IPS-11a (cell line): Measurements from ENCODE around the gene SLC19A2.
"Not testable (repeated sequence)": the region's sequence is repeated elsewhere in the genome, so short reads cannot be mapped to it uniquely, and the experiment has no call there.

Experiments
- H3K4me3 ChIP-seq: one replicate; pipeline ENCODE4 v1.5.1; 2013; ENCODE audit warnings: low read depth, low read length, control low read depth

Gene SLC19A2

GRCh38 chr1:169485431-169486280 lies at the start of gene SLC19A2:
SLC19A2 (minus strand) TSS chr1:169485944; CDS start chr1:169485766, 178 bp downstream.
- peak within 1 kb of the TSS; percentile 70 for H3K4me3 ChIP-seq

- H3K4me3 ChIP-seq = no peak overlapping the region
These were observed 48.9 kb upstream of the SLC19A2 start for GRCh38 chr1:169534653-169535052.

GRCh38 chr1:169533528-169534190 lies 47.9 kb upstream of the SLC19A2 start:
- not testable (repeated sequence) for H3K4me3 ChIP-seq

GRCh38 chr1:169530448-169530847 lies 44.7 kb upstream of the SLC19A2 start:
- no peak overlapping the region for H3K4me3 ChIP-seq

GRCh38 chr1:169529068-169529642 lies 43.4 kb upstream of the SLC19A2 start:
- no peak overlapping the region for H3K4me3 ChIP-seq

GRCh38 chr1:169528215-169529067 lies 42.7 kb upstream of the SLC19A2 start:
- H3K4me3 ChIP-seq = no peak overlapping the region

GRCh38 chr1:169527451-169528214 lies 41.9 kb upstream of the SLC19A2 start:
- H3K4me3 ChIP-seq = no peak overlapping the region

- H3K4me3 ChIP-seq = no peak overlapping the region
These were observed 41.3 kb upstream of the SLC19A2 start for GRCh38 chr1:169527001-169527400.

GRCh38 chr1:169526120-169526832 lies 40.5 kb upstream of the SLC19A2 start:
- no peak overlapping the region for H3K4me3 ChIP-seq

GRCh38 chr1:169525391-169525790 lies 39.6 kb upstream of the SLC19A2 start:
- no peak overlapping the region for H3K4me3 ChIP-seq

GRCh38 chr1:169523904-169524303 lies 38.2 kb upstream of the SLC19A2 start:
- no peak overlapping the region for H3K4me3 ChIP-seq

- no peak overlapping the region for H3K4me3 ChIP-seq
These were observed 35.5 kb upstream of the SLC19A2 start for GRCh38 chr1:169521226-169521625.

- no peak overlapping the region for H3K4me3 ChIP-seq
These were observed 31.9 kb upstream of the SLC19A2 start for GRCh38 chr1:169517558-169518186.

GRCh38 chr1:169515641-169516040 lies 29.9 kb upstream of the SLC19A2 start:
- H3K4me3 ChIP-seq = no peak overlapping the region

GRCh38 chr1:169514566-169515270 lies 29.0 kb upstream of the SLC19A2 start:
- H3K4me3 ChIP-seq = no peak overlapping the region

GRCh38 chr1:169513208-169513607 lies 27.5 kb upstream of the SLC19A2 start:
- no peak overlapping the region for H3K4me3 ChIP-seq

GRCh38 chr1:169511316-169512005 lies 25.7 kb upstream of the SLC19A2 start:
- H3K4me3 ChIP-seq = no peak overlapping the region

GRCh38 chr1:169510060-169510459 lies 24.3 kb upstream of the SLC19A2 start:
- H3K4me3 ChIP-seq = no peak overlapping the region
